A673 (cell line): Measurements from ENCODE around the gene DOK6. TPM values are rescaled to one million over a fixed set of nuclear protein-coding genes. Genes with fewer than 3 reads are reported as not detected.

ENCODE experiments used
- BruUV-seq: library from RNA; stranded (reverse); fragments of 400-500 nt; replicated peaks from 2 replicates; lab custom pipeline; 2021; lab: Mats Ljungman, UMichigan
- CTCF ChIA-PET: fragments of 300-600 bp; sonication (Branson Sonifier 250); formaldehyde crosslinking; loops from one replicate; lab custom pipeline; 2022; ENCODE audit warnings: antibody characterized with exemption; lab: Charles Lee
- POLR2A ChIA-PET: fragments of 300-600 bp; sonication (Branson Sonifier 250); formaldehyde crosslinking; loops from one replicate; lab custom pipeline; 2022; ENCODE audit warnings: antibody characterized with exemption; ENCODE audit not compliant: low non-redundant PET; lab: Charles Lee
- DNase-seq: peaks from one replicate; pipeline ENCODE4 v3.0.0-alpha.2; 2015; ENCODE audit warnings: low spot score
- H3K27ac ChIP-seq: fragments of 200-600 bp; sonication (generic); 2 replicates; pipeline ENCODE4 v1.5.1; 2016; ENCODE audit warnings: mixed run types, low read depth, mild to moderate bottlenecking, mixed read lengths, antibody characterized with exemption, low read length; ENCODE audit not compliant: poor library complexity, severe bottlenecking
- H3K27me3 ChIP-seq: fragments of 200-600 bp; sonication (generic); replicated peaks from 2 replicates; pipeline ENCODE4 v1.6.1; 2017; ENCODE audit warnings: mixed run types, low read depth, mild to moderate bottlenecking, mixed read lengths, antibody characterized with exemption, low read length; ENCODE audit not compliant: insufficient read depth, poor library complexity
- H3K36me3 ChIP-seq: fragments of 200-600 bp; sonication (generic); 2 replicates; pipeline ENCODE4 v1.6.1; 2016; ENCODE audit warnings: mixed run types, mild to moderate bottlenecking, mixed read lengths, antibody characterized with exemption, low read length; ENCODE audit not compliant: insufficient read depth, poor library complexity, severe bottlenecking
- H3K4me1 ChIP-seq: fragments of 200-600 bp; sonication (generic); 2 replicates; pipeline ENCODE4 v1.6.1; 2017; ENCODE audit warnings: mixed run types, mild to moderate bottlenecking, mixed read lengths, antibody characterized with exemption, low read length; ENCODE audit not compliant: insufficient read depth, poor library complexity, severe bottlenecking
- H3K4me3 ChIP-seq: fragments of 200-600 bp; sonication (generic); 2 replicates; pipeline ENCODE4 v1.5.1; 2016; ENCODE audit warnings: low read depth, mixed run types, mild to moderate bottlenecking, mixed read lengths, low read length; ENCODE audit not compliant: poor library complexity, severe bottlenecking
- H3K9me3 ChIP-seq: fragments of 200-600 bp; sonication (generic); 2 replicates; pipeline ENCODE4 v1.6.1; 2016; ENCODE audit warnings: mixed run types, low read depth, mild to moderate bottlenecking, mixed read lengths, antibody characterized with exemption, low read length; ENCODE audit not compliant: poor library complexity, severe bottlenecking
- CTCF ChIP-seq: fragments of 300-800, 200-600 bp; sonication (generic); conservative IDR thresholded peaks from 2 replicates; pipeline ENCODE4 v1.5.1; 2017; ENCODE audit warnings: low read depth, mild to moderate bottlenecking, antibody characterized with exemption, low read length, moderate library complexity, mixed read lengths
- EZH2 ChIP-seq: fragments of 200-600 bp; sonication (generic); IDR thresholded peaks from 2 replicates; pipeline ENCODE4 v1.6.1; 2017; ENCODE audit warnings: borderline replicate concordance, low read depth, mild to moderate bottlenecking, mixed read lengths, antibody characterized with exemption, low read length; ENCODE audit not compliant: poor library complexity, severe bottlenecking
- intact Hi-C: fragments of 100-400 bp; cut with micrococcal nuclease; formaldehyde crosslinking; loops from one replicate; pipeline ENCODE4 v1.10.0; 2022; ENCODE audit not compliant: unreplicated experiment
- total RNA-seq: library from RNA; stranded (reverse); gene quantifications from 2 replicates; pipeline ENCODE4 v1.2.3, GENCODE V29; 2021

DOK6 gene
- total RNA-seq, 1 experiment from 2014 or later, result 13.7 TPM

- intact Hi-C loops, result no loop called here
- no peaks in the 10 kb centered on the region for H3K36me3 ChIP-seq
- DNase-seq, result no peak
- TF ChIP-seq CTCF (no peak), EZH2 (no peak)
- H3K27ac ChIP-seq, result no peak overlapping the region
- H3K27me3 ChIP-seq, result no peaks in the 10 kb centered on the region
- H3K4me3 ChIP-seq, result no peak overlapping the region
- CTCF ChIA-PET, result no interaction called here
- peaks cover 2% of the 10 kb centered on the region for H3K9me3 ChIP-seq
- POLR2A ChIA-PET, result no interaction called here
- peaks cover 20% of the 10 kb centered on the region for H3K4me1 ChIP-seq
- BruUV-seq, result no TSS peak
Observed at GRCh38 chr18:69491576-69491975, 90.9 kb downstream of the DOK6 start.

GRCh38 chr18:69492861-69493260 is 92.2 kb downstream of the DOK6 start:
- Histone ChIP-seq H3K27ac (no peak overlapping the region), H3K9me3 (peaks cover 2% of the 10 kb centered on the region), H3K36me3 (no peaks in the 10 kb centered on the region), H3K4me3 (no peak overlapping the region), H3K27me3 (no peaks in the 10 kb centered on the region), H3K4me1 (peaks cover 20% of the 10 kb centered on the region)
- POLR2A ChIA-PET, result no interaction called here
- no peak for DNase-seq
- TF ChIP-seq CTCF (no peak), EZH2 (no peak)
- no TSS peak for BruUV-seq
- CTCF ChIA-PET, result no interaction called here
- intact Hi-C loops, result no loop called here

- peaks cover 2% of the 10 kb centered on the region for H3K9me3 ChIP-seq
- intact Hi-C loops, result no loop called here
- BruUV-seq, result no TSS peak
- no peak for TF ChIP-seq CTCF
- no peak for TF ChIP-seq EZH2
- H3K4me1 ChIP-seq, result peaks cover 20% of the 10 kb centered on the region
- no peaks in the 10 kb centered on the region for H3K27me3 ChIP-seq
- no peak overlapping the region for H3K4me3 ChIP-seq
- H3K36me3 ChIP-seq, result no peaks in the 10 kb centered on the region
- DNase-seq, result no peak
- ChIA-PET POLR2A (no interaction called here), CTCF (no interaction called here)
- H3K27ac ChIP-seq, result no peak overlapping the region
Observed at GRCh38 chr18:69494841-69495240, 94.2 kb downstream of the DOK6 start.
